Mammary microvascular endothelial cell (primary cell): ENCODE measurements around the gene COTL1. TPM values are rescaled to one million over a fixed set of nuclear protein-coding genes. Genes with fewer than 3 reads are reported as not detected.

ENCODE experiments used
- total RNA-seq: library from RNA; depleted of rRNA; stranded (reverse); fragments of >200 nt; gene quantifications from 2 replicates; pipeline ENCODE4 v1.2.3, GENCODE V29; 2015

Gene COTL1, protein sequence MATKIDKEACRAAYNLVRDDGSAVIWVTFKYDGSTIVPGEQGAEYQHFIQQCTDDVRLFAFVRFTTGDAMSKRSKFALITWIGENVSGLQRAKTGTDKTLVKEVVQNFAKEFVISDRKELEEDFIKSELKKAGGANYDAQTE
- total RNA-seq, result 326 and 349 TPM in 2 replicates

GRCh38 chr16:84617791-84618580 is at the start of gene COTL1:
Gene COTL1, minus strand, starts transcription at chr16:84618078. Its CDS starts 164 bp downstream, at chr16:84617914.

DNA sequence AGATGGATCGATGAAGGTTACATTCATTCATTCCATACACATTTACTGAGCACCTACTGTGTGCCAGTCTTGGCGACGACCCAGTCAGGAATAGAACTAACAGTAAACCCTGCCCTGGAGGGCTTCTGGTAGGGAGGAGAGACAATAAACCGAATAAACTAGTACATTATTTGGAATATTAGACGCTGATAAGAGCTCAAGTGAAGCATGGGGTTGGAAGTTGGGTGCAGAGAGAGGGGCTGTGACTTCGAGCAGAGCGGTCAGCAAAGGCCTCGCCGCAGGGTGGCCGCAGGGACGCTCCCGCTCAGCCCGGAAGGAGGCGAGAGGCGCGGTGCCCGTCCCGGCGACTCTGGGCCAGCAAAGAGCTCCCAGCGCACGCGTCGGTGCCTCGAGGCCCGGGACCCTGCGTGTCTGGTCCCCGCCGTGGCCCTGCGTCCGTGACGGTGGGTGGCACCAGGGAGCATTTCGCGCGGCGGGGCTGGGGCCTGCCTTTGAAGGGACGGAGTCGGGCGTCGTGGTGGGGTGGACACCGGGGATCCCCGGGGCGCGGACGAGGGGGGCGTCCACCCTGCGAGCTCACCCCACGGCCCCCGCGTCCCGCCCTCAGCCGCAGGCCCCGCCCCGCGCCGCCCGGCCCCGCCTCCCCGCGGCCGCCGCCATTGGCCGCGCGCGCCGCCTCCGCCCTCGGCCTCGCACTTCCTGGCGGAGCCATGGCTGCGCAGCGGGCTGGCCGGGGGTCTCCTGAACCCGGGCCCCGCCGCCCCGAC is 30.1 kb upstream of the COTL1 start, which contains the start of gene KLHL36:
KLHL36 (plus strand) TSS at position 684 of the 767 bp plus-strand sequence. CDS start 2,357 bp downstream, outside the sequence.

Other genes starting within 250 kb of the COTL1 start
- gene ATP2C2, start 249.5 kb downstream of the COTL1 start, total RNA-seq, result not detected in 2 replicates
- gene MEAK7, start 113.4 kb downstream of the COTL1 start, total RNA-seq, result 26.2 and 27.7 TPM in 2 replicates
- gene KLHL36, start 30.4 kb upstream of the COTL1 start, total RNA-seq, result 33.8 and 35.4 TPM in 2 replicates
- 57.2 and 67.8 TPM in 2 replicates for gene USP10, start 81.9 kb upstream of the COTL1 start, total RNA-seq
- 0.20 and 0.25 TPM in 2 replicates for gene CRISPLD2, start 201.9 kb upstream of the COTL1 start, total RNA-seq